Upper lobe of left lung (tissue), 6 donors: ENCODE data around the gene GTSE1. TPM values are rescaled to one million over a fixed set of nuclear protein-coding genes. Genes with fewer than 3 reads are reported as not detected.

Experiments used
- ATAC-seq, 2 donors: fragments of 200-7000 bp; cut with Tn5 transposase; one replicate each; pipeline ENCODE4 v1.9.1; 2022; ENCODE audit warnings: mild to moderate bottlenecking in 2 of 2, moderate library complexity in 2 of 2; ENCODE audit not compliant: low FRiP score in 2 of 2
- DNase-seq, 2 donors: peaks; one replicate each; pipeline ENCODE4 v3.0.0-alpha.2; 2019 to 2020
- H3K27ac ChIP-seq, 4 donors: fragments of 200-600 bp; sonication (generic); one replicate each; pipeline ENCODE4 v1.5.1; 2016 to 2019
- H3K27me3 ChIP-seq, 4 donors: fragments of 200-600 bp; sonication (generic); one replicate each; pipeline ENCODE4 v1.5.1; 2017 to 2019
- H3K36me3 ChIP-seq, 4 donors: fragments of 200-600 bp; sonication (generic); one replicate each; pipeline ENCODE4 v1.5.1; 2016 to 2019
- H3K4me1 ChIP-seq, 4 donors: fragments of 200-600 bp; sonication (generic); one replicate each; pipeline ENCODE4 v1.5.1; 2018 to 2019
- H3K4me3 ChIP-seq, 4 donors: fragments of 200-600 bp; sonication (generic); one replicate each; pipeline ENCODE4 v1.5.1; 2017 to 2019; ENCODE audit warnings: mild to moderate bottlenecking in 2 of 4, moderate library complexity in 1 of 4
- H3K9me3 ChIP-seq, 4 donors: fragments of 200-600 bp; sonication (generic); one replicate each; pipeline ENCODE4 v1.5.1; 2018 to 2019
- EP300 ChIP-seq, 4 donors: sonication (generic); formaldehyde crosslinking; IDR thresholded peaks; one replicate each; pipeline ENCODE4 v1.5.1; 2017; ENCODE audit warnings: antibody characterized with exemption in 4 of 4, control low read depth in 2 of 4
- POLR2A ChIP-seq, 4 donors: fragments of 450-650 bp; IDR thresholded peaks; one replicate each; pipeline ENCODE4 v1.5.1; 2016 to 2017; ENCODE audit warnings: antibody characterized with exemption in 4 of 4, mild to moderate bottlenecking in 2 of 4
- POLR2AphosphoS5 ChIP-seq, 2 donors: sonication (generic); formaldehyde crosslinking; IDR thresholded peaks; one replicate each; pipeline ENCODE4 v1.5.1; 2017; ENCODE audit warnings: antibody characterized with exemption in 2 of 2
- WGBS, 2 donors: methylation state at CpG; one replicate each; pipeline ENCODE4 v1.1.5; 2017 to 2018; 5-methylcytosine and 5-hydroxymethylcytosine counted together
- total RNA-seq, 6 donors: library from RNA; depleted of rRNA in 4 of 6; stranded (reverse); fragments of >200 nt in 4 of 6; gene quantifications; one replicate each; pipeline versions ENCODE4 v1.1.0 to v1.2.1, GENCODE V29; 2016 to 2021
- TF ChIP-seq, protein P1 (sequence below), 6 experiments: fragments of 450-650 bp in 4 of 6; fragments of 200-600 bp in 2 of 6; sonication (generic) in 2 of 6; IDR thresholded peaks; one replicate each; pipeline ENCODE4 v1.5.1; 2016 to 2019; ENCODE audit warnings: antibody characterized with exemption in 6 of 6
- donor health status: DM: no; HTN: no; CAD: no; lungs with moderate emphysema.
- donor health status: DM: no; HTN: yes; CAD: no; lungs with severe emphysema.

The GTSE1 gene
- total RNA-seq, 6 donors from 2014 or later: 0.30 to 4.4 (median 1.4) TPM; not detected in 1

DNA sequence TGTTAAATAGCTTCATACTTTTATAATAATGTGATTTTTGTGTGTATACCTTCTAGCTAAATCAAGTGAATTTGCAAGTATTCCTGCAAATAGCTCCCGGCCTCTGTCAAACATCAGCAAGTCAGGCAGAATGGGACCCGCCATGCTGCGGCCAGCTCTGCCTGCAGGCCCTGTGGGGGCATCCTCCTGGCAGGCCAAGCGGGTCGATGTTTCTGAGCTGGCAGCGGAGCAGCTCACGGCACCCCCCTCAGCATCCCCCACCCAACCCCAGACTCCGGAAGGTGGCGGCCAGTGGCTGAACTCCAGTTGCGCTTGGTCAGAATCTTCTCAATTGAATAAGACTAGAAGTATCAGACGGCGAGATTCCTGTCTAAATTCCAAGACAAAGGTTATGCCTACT lies 19.3 kb downstream of the GTSE1 start:
- H3K4me3 ChIP-seq: no peak overlapping the region
- H3K4me1 ChIP-seq: no peaks in the 10 kb centered on the region
- H3K36me3 ChIP-seq: no peaks in the 10 kb centered on the region
- 96 to 97% methylated on average over 12 of the region's 12 CpGs for WGBS, 2 donors
- no peaks in the 10 kb centered on the region for H3K27me3 ChIP-seq
- no peak for TF ChIP-seq EP300 (IDR thresholded peaks at IDR 0.05)
- TF ChIP-seq, protein P1, sequence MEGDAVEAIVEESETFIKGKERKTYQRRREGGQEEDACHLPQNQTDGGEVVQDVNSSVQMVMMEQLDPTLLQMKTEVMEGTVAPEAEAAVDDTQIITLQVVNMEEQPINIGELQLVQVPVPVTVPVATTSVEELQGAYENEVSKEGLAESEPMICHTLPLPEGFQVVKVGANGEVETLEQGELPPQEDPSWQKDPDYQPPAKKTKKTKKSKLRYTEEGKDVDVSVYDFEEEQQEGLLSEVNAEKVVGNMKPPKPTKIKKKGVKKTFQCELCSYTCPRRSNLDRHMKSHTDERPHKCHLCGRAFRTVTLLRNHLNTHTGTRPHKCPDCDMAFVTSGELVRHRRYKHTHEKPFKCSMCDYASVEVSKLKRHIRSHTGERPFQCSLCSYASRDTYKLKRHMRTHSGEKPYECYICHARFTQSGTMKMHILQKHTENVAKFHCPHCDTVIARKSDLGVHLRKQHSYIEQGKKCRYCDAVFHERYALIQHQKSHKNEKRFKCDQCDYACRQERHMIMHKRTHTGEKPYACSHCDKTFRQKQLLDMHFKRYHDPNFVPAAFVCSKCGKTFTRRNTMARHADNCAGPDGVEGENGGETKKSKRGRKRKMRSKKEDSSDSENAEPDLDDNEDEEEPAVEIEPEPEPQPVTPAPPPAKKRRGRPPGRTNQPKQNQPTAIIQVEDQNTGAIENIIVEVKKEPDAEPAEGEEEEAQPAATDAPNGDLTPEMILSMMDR (IDR thresholded peaks at IDR 0.05): no peak
- no peak for TF ChIP-seq POLR2A (IDR thresholded peaks at IDR 0.05)
- no peak for TF ChIP-seq POLR2AphosphoS5 (IDR thresholded peaks at IDR 0.05)
- no peak for DNase-seq
- ATAC-seq: no peak
- H3K27ac ChIP-seq: no peak overlapping the region
- H3K9me3 ChIP-seq: no peaks in the 10 kb centered on the region

DNA sequence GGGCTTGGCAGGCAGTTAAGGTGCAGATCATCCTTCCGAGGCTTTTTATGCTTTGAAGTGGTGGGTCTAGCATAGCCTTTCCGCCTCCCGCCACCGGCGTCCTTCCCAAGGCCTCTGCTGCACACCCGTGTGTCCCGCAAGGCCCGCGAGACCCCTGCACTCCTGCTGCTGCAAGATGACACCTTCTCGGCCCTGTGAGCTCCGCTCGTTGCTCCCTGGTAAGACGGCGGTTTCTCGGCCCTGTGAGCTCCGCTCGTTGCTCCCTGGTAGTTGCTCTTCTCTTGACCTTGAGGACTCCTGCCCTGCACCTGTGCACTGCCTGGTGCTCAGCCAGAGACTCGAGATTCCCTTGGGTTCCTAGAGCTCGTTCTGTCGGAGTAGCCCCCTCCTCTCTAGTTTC lies 21.0 kb downstream of the GTSE1 start:
- no peak for DNase-seq
- Histone ChIP-seq H3K27ac (no peak overlapping the region), H3K4me1 (no peaks in the 10 kb centered on the region), H3K36me3 (no peaks in the 10 kb centered on the region), H3K4me3 (no peak overlapping the region), H3K9me3 (no peaks in the 10 kb centered on the region), H3K27me3 (no peaks in the 10 kb centered on the region)
- TF ChIP-seq EP300 (IDR thresholded peaks at IDR 0.05) (no peak), POLR2A (IDR thresholded peaks at IDR 0.05) (no peak), POLR2AphosphoS5 (IDR thresholded peaks at IDR 0.05) (no peak)
- TF ChIP-seq, protein P1 (IDR thresholded peaks at IDR 0.05): no peak
- ATAC-seq: no peak
- 97 to 98% methylated on average over 20 of the region's 20 CpGs for WGBS, 2 donors

DNA sequence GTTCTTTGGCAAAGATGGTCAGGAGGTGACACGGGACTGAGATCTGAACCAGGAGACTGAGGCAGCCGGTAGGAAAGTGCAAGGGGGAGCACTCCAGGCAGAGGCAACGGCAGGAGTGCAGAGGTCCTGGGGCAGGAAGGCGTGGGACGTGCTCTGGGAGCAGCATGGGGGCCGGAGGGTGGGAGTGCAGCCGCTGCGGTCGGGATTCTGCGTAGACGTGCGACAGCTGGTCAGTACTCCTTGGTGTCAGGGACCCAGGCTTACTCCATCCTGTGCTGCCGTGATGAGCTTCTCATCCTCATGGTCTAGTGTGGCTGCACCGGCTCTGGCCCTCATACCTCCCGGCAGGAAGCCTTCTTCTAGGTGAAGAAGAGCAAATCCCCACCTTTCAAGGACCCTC lies 21.9 kb downstream of the GTSE1 start:
- TF ChIP-seq POLR2A (IDR thresholded peaks at IDR 0.05) (no peak), POLR2AphosphoS5 (IDR thresholded peaks at IDR 0.05) (no peak), EP300 (IDR thresholded peaks at IDR 0.05) (no peak)
- TF ChIP-seq, protein P1 (IDR thresholded peaks at IDR 0.05): no peak
- no peaks in the 10 kb centered on the region for H3K36me3 ChIP-seq
- H3K27me3 ChIP-seq: no peaks in the 10 kb centered on the region
- no peaks in the 10 kb centered on the region for H3K9me3 ChIP-seq
- 96 to 97% methylated on average over 7 to 15 of the region's 15 CpGs for WGBS, 2 donors
- no peak for ATAC-seq
- no peak overlapping the region for H3K27ac ChIP-seq
- DNase-seq: no peak
- H3K4me1 ChIP-seq: no peaks in the 10 kb centered on the region
- no peak overlapping the region for H3K4me3 ChIP-seq

DNA sequence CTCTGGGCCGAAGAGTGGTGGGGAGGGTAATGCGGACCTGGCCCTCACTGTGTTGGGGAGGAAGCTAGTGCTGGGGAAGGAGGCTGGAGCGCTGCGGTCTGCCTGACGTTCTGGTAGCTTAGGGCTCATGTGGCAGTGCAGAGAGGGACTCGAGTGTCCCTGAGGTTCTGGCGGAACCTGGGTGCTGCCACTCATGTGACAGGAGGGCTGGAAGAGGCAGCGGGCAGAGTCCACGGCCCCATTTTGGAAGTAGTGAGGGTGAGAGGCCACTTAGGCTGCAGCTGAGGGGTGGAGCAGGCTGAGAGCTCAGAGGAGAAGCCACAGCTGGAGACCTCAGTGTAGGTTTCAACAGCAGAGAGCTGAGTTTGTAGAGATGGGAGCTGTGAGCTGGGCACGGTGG lies 22.6 kb downstream of the GTSE1 start:
- TF ChIP-seq POLR2AphosphoS5 (IDR thresholded peaks at IDR 0.05) (no peak), EP300 (IDR thresholded peaks at IDR 0.05) (no peak), POLR2A (IDR thresholded peaks at IDR 0.05) (no peak)
- TF ChIP-seq, protein P1 (IDR thresholded peaks at IDR 0.05): no peak
- no peak for ATAC-seq
- Histone ChIP-seq H3K27me3 (no peaks in the 10 kb centered on the region), H3K36me3 (no peaks in the 10 kb centered on the region), H3K27ac (no peak overlapping the region), H3K4me3 (no peak overlapping the region), H3K4me1 (no peaks in the 10 kb centered on the region), H3K9me3 (no peaks in the 10 kb centered on the region)
- WGBS, 2 donors: 94 to 97% methylated on average over 10 of the region's 10 CpGs
- no peak for DNase-seq

DNA sequence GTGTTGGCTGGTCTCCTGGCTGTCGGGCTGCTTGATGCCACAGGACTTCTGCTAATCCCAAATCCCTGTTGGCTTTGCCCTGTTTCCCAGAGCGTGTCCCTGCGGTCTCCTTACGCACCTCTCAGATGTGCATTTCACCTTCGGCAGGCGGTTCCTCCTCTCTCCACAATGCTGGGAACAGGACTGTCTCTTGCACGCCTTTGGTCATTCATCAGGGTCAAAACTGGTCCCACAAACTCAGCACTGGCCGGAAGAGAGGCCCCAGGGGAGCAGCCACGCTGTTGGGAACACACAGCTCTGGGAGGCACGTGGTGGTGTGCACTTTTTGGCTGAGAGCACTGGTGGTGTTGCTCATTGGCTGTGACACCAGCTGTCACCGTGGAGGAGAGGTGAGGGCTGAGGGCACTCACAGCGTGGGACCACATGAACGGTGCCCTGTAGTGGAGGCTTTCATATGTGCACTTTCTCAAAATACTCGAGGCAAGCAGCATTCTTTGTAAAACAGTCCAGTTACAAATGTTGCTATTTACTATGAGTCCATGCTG lies 23.6 kb downstream of the GTSE1 start:
- Histone ChIP-seq H3K27me3 (no peaks in the 10 kb centered on the region), H3K4me3 (no peak overlapping the region), H3K36me3 (no peaks in the 10 kb centered on the region), H3K4me1 (no peaks in the 10 kb centered on the region), H3K9me3 (no peaks in the 10 kb centered on the region), H3K27ac (no peak overlapping the region)
- DNase-seq: no peak
- ATAC-seq: no peak
- WGBS, 2 donors: 90 to 91% methylated on average over 11 to 14 of the region's 14 CpGs
- TF ChIP-seq, protein P1 (IDR thresholded peaks at IDR 0.05): no peak
- no peak for TF ChIP-seq POLR2A (IDR thresholded peaks at IDR 0.05)
- no peak for TF ChIP-seq POLR2AphosphoS5 (IDR thresholded peaks at IDR 0.05)
- TF ChIP-seq EP300 (IDR thresholded peaks at IDR 0.05): no peak
